Measurements from ENCODE around the gene STK24.

STK24 gene

GRCh38 chr13:98406971-98407370 is 169.9 kb downstream of the STK24 start:
- DNase-seq (ENCODE audit: low read depth) = no peak

- no peak for DNase-seq (ENCODE audit: low read depth)
Measured at GRCh38 chr13:98406427-98406826, 170.5 kb downstream of the STK24 start.

GRCh38 chr13:98405690-98406344 is 171.1 kb downstream of the STK24 start:
- no peak for DNase-seq (ENCODE audit: low read depth)

GRCh38 chr13:98405107-98405571 is 171.8 kb downstream of the STK24 start:
- no peak for DNase-seq (ENCODE audit: low read depth)

GRCh38 chr13:98403076-98403475 is 173.8 kb downstream of the STK24 start:
- DNase-seq (ENCODE audit: low read depth) = no peak

GRCh38 chr13:98401934-98402333 is 175.0 kb downstream of the STK24 start:
- DNase-seq (ENCODE audit: low read depth) = no peak

GRCh38 chr13:98399756-98400155 is 177.2 kb downstream of the STK24 start:
- DNase-seq (ENCODE audit: low read depth) = no peak

- DNase-seq (ENCODE audit: low read depth) = no peak
Measured at GRCh38 chr13:98398581-98398980, 178.3 kb downstream of the STK24 start.

GRCh38 chr13:98397861-98398260 is 179.0 kb downstream of the STK24 start:
- DNase-seq (ENCODE audit: low read depth) = no peak

GRCh38 chr13:98397221-98397620 is 179.7 kb downstream of the STK24 start:
- no peak for DNase-seq (ENCODE audit: low read depth)

GRCh38 chr13:98396071-98396710 is 180.7 kb downstream of the STK24 start:
- DNase-seq (ENCODE audit: low read depth) = no peak

Data from non-pigmented ciliary epithelial cell (primary cell).